Measurements from ENCODE around the gene CSF3.

The CSF3 gene

GRCh38 chr17:40062329-40063186 lies 47.3 kb downstream of the CSF3 start, which contains the start of gene THRA:
Gene THRA, plus strand, starts transcription at chr17:40062965. Its CDS starts 11,524 bp downstream, at chr17:40074489.
- Histone ChIP-seq H3K27ac (peak within 1 kb of the TSS; percentile 78), H3K27me3 (ENCODE audit: insufficient read depth, low read depth, severe bottlenecking) (no peaks in the 10 kb centered on the region), H3K36me3 (no peaks in the 10 kb centered on the region; the same call in 1 of the 2 replicates), H3K4me3 (ENCODE audit: low read depth, low read length) (peak within 1 kb of the TSS; percentile 96), H3K9me3 (ENCODE audit: severe bottlenecking) (no peaks in the 10 kb centered on the region)
- TF ChIP-seq CTCF (IDR thresholded peaks at IDR 0.05; ENCODE audit: low read depth, low read length), result peak; percentile 37; the same call in 1 of the 2 replicates
- peak; percentile 78 for DNase-seq

- DNase-seq, result no peak
- H3K27me3 ChIP-seq (ENCODE audit: insufficient read depth, low read depth, severe bottlenecking), result no peaks in the 10 kb centered on the region
- TF ChIP-seq CTCF (IDR thresholded peaks at IDR 0.05; ENCODE audit: low read depth, low read length), result no peak
- H3K36me3 ChIP-seq, result no peaks in the 10 kb centered on the region; the same call in 1 of the 2 replicates
- H3K4me3 ChIP-seq (ENCODE audit: low read depth, low read length), result peak overlapping the region; percentile 96
- no peaks in the 10 kb centered on the region for H3K9me3 ChIP-seq (ENCODE audit: severe bottlenecking)
- H3K27ac ChIP-seq, result peak overlapping the region; percentile 78
Measured at GRCh38 chr17:40063187-40063771, 48.0 kb downstream of the CSF3 start.

GRCh38 chr17:40063901-40064531 lies 48.8 kb downstream of the CSF3 start:
- H3K36me3 ChIP-seq, result no peaks in the 10 kb centered on the region; the same call in 1 of the 2 replicates
- no peaks in the 10 kb centered on the region for H3K27me3 ChIP-seq (ENCODE audit: insufficient read depth, low read depth, severe bottlenecking)
- peak overlapping the region; percentile 96 for H3K4me3 ChIP-seq (ENCODE audit: low read depth, low read length)
- no peak for DNase-seq
- no peak for TF ChIP-seq CTCF (IDR thresholded peaks at IDR 0.05; ENCODE audit: low read depth, low read length)
- no peak overlapping the region for H3K27ac ChIP-seq
- H3K9me3 ChIP-seq (ENCODE audit: severe bottlenecking), result no peaks in the 10 kb centered on the region

GRCh38 chr17:40064971-40065768 lies 49.9 kb downstream of the CSF3 start:
- Histone ChIP-seq H3K27me3 (ENCODE audit: insufficient read depth, low read depth, severe bottlenecking) (no peaks in the 10 kb centered on the region), H3K27ac (no peak overlapping the region), H3K36me3 (no peaks in the 10 kb centered on the region; the same call in 1 of the 2 replicates), H3K4me3 (ENCODE audit: low read depth, low read length) (no peak overlapping the region), H3K9me3 (ENCODE audit: severe bottlenecking) (no peaks in the 10 kb centered on the region)
- TF ChIP-seq CTCF (IDR thresholded peaks at IDR 0.05; ENCODE audit: low read depth, low read length), result no peak
- DNase-seq, result no peak

GRCh38 chr17:40065769-40066510 lies 50.7 kb downstream of the CSF3 start:
- Histone ChIP-seq H3K9me3 (ENCODE audit: severe bottlenecking) (no peaks in the 10 kb centered on the region), H3K27ac (no peak overlapping the region), H3K36me3 (no peaks in the 10 kb centered on the region; the same call in 1 of the 2 replicates), H3K4me3 (ENCODE audit: low read depth, low read length) (no peak overlapping the region), H3K27me3 (ENCODE audit: insufficient read depth, low read depth, severe bottlenecking) (no peaks in the 10 kb centered on the region)
- DNase-seq, result no peak
- no peak for TF ChIP-seq CTCF (IDR thresholded peaks at IDR 0.05; ENCODE audit: low read depth, low read length)
